HG03196 (cell line): Measurements from ENCODE around the gene RBM44.

Experiments used
- ATAC-seq: cut with Tn5 transposase; IDR thresholded peaks from one replicate; pipeline ENCODE4 v1.9.1; 2021; ENCODE audit not compliant: unreplicated experiment

Gene RBM44

GRCh38 chr2:237884681-237885080 lies 86.1 kb downstream of the RBM44 start:
- ATAC-seq: no peak

- ATAC-seq: no peak
These were observed 86.7 kb downstream of the RBM44 start for GRCh38 chr2:237885111-237885930.

GRCh38 chr2:237885931-237886684 lies 87.5 kb downstream of the RBM44 start:
- no peak for ATAC-seq

- no peak for ATAC-seq
These were observed 88.3 kb downstream of the RBM44 start for GRCh38 chr2:237886685-237887481.

- ATAC-seq: no peak
These were observed 89.8 kb downstream of the RBM44 start for GRCh38 chr2:237888389-237888788.

- no peak for ATAC-seq
These were observed 90.4 kb downstream of the RBM44 start for GRCh38 chr2:237889016-237889415.

- no peak for ATAC-seq
These were observed 91.2 kb downstream of the RBM44 start for GRCh38 chr2:237889811-237890210.
